ENCODE measurements around the gene CTNNA1. TPM values are rescaled to one million over a fixed set of nuclear protein-coding genes. Genes with fewer than 3 reads are reported as not detected.

Gene CTNNA1
- total RNA-seq, 1 donor from 2014 or later, result 282 TPM

GRCh38 chr5:138922494-138922893 lies 169.3 kb downstream of the CTNNA1 start:
- no peak for DNase-seq (ENCODE audit: low read depth, low spot score)
- H3K27me3 Mint-ChIP-seq (ENCODE audit: low read depth), result no peaks in the 10 kb centered on the region
- no peak overlapping the region for H3K4me3 Mint-ChIP-seq
- H3K36me3 Mint-ChIP-seq (ENCODE audit: low read depth), result peaks cover 23% of the 10 kb centered on the region
- TF ChIP-seq CTCF (conservative IDR thresholded peaks at IDR 0.05), result no peak
- no peak overlapping the region for H3K27ac Mint-ChIP-seq (ENCODE audit: unreplicated experiment)
- peaks cover 5% of the 10 kb centered on the region for H3K4me1 Mint-ChIP-seq
- H3K9me3 Mint-ChIP-seq, result no peaks in the 10 kb centered on the region

- no peak for DNase-seq (ENCODE audit: low read depth, low spot score)
- TF ChIP-seq CTCF (conservative IDR thresholded peaks at IDR 0.05), result no peak
- Mint-ChIP-seq H3K4me1 (peaks cover 10% of the 10 kb centered on the region), H3K27me3 (ENCODE audit: low read depth) (no peaks in the 10 kb centered on the region), H3K4me3 (no peak overlapping the region), H3K36me3 (ENCODE audit: low read depth) (peaks cover 27% of the 10 kb centered on the region), H3K9me3 (no peaks in the 10 kb centered on the region), H3K27ac (ENCODE audit: unreplicated experiment) (peak overlapping the region; percentile 86)
Observed at GRCh38 chr5:138925090-138925635, 171.9 kb downstream of the CTNNA1 start.

DNA sequence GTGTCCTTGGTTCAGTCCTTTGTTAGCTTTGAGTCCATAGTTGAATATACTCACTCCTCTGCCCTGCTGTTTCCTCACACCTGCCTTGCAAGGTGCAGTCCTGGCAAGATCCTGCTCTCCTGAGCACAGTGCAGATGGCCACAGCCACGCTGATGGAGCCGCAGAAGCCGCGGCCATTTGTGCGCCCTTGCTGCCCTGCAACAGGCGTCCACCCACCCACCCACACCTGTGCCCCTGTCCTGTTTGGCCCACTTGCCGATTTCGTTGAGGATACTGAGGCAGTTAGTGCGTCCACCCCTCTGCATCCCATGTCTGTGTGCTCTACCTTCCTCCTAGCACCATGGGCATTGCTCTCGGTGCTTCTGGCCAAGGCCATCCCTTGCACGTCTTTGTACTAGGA lies 173.0 kb downstream of the CTNNA1 start:
- Mint-ChIP-seq H3K9me3 (no peaks in the 10 kb centered on the region), H3K27me3 (ENCODE audit: low read depth) (no peaks in the 10 kb centered on the region), H3K4me3 (no peak overlapping the region), H3K27ac (ENCODE audit: unreplicated experiment) (peak overlapping the region; percentile 97), H3K36me3 (ENCODE audit: low read depth) (peaks cover 29% of the 10 kb centered on the region), H3K4me1 (peaks cover 10% of the 10 kb centered on the region)
- DNase-seq (ENCODE audit: low read depth, low spot score), result no peak
- TF ChIP-seq CTCF (conservative IDR thresholded peaks at IDR 0.05), result no peak

DNA sequence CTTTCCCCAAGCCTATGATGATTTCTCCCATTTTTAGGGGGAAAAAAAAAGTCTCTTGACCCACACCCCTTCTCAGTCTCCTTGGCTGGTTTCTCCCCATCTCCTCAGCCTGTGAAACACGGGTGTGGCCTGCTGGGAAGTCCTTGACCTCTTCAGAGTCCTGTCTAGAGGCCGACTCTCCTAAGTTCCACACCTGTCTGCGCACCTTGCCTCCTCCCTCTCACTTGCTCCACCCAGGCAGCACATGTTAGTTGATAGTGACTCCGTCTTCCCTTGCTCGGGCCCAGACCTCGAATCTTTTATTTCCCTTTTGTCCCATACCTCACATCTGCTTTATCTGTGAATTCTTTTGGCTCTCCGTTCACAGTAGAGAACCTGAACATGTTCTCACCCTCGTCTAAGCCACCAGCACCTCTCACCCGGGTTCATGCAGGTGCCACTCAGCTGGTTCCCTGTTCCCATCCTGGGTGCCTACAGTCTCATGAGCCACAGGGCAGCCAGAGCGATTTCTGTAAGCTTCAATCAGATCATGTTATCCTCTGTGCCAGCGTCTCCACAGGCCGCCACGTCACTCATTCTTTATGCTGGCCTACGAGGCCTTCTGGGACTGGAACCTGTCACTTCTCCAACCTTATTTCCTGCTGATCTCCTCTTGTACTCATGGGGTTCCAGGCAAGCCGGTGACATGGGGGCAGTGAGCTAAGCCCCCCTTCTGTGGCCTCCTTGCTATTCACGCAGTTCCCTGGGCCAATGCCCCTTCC lies 173.6 kb downstream of the CTNNA1 start:
- TF ChIP-seq CTCF (conservative IDR thresholded peaks at IDR 0.05), result no peak
- Mint-ChIP-seq H3K27ac (ENCODE audit: unreplicated experiment) (peak overlapping the region; percentile 97), H3K27me3 (ENCODE audit: low read depth) (no peaks in the 10 kb centered on the region), H3K36me3 (ENCODE audit: low read depth) (peaks cover 36% of the 10 kb centered on the region), H3K4me1 (peaks cover 10% of the 10 kb centered on the region), H3K9me3 (no peaks in the 10 kb centered on the region), H3K4me3 (peak overlapping the region; percentile 17)
- DNase-seq (ENCODE audit: low read depth, low spot score), result no peak

- no peak for DNase-seq (ENCODE audit: low read depth, low spot score)
- Mint-ChIP-seq H3K27ac (ENCODE audit: unreplicated experiment) (no peak overlapping the region), H3K36me3 (ENCODE audit: low read depth) (peaks cover 40% of the 10 kb centered on the region), H3K4me1 (peaks cover 10% of the 10 kb centered on the region), H3K9me3 (no peaks in the 10 kb centered on the region), H3K4me3 (no peak overlapping the region), H3K27me3 (ENCODE audit: low read depth) (no peaks in the 10 kb centered on the region)
- TF ChIP-seq CTCF (conservative IDR thresholded peaks at IDR 0.05), result no peak
Observed at GRCh38 chr5:138927544-138927943, 174.3 kb downstream of the CTNNA1 start.
